PC-9 (cell line): ENCODE measurements around the gene IRX4.

ENCODE experiments used
- CTCF ChIP-seq: fragments of 200-600 bp; sonication (generic); conservative IDR thresholded peaks from 2 replicates; pipeline ENCODE4 v1.6.1; 2017; ENCODE audit warnings: mixed run types, antibody characterized with exemption, mild to moderate bottlenecking, moderate library complexity
- EZH2 ChIP-seq: fragments of 200-600 bp; sonication (generic); IDR thresholded peaks from 2 replicates; pipeline ENCODE4 v1.8.0; 2017; ENCODE audit warnings: antibody characterized with exemption, low read depth

- TF ChIP-seq CTCF (no peak), EZH2 (no peak)
These were observed 40.6 kb upstream of the IRX4 start for GRCh38 chr5:1923341-1923740.
